Neural progenitor cell (in vitro differentiated cells): ENCODE data around the gene CSK. TPM values are rescaled to one million over a fixed set of nuclear protein-coding genes. Genes with fewer than 3 reads are reported as not detected.

Source experiments
- DNase-seq: peaks from one replicate; pipeline ENCODE4 v3.0.0-alpha.2; 2016; ENCODE audit warnings: low spot score
- H2AFZ ChIP-seq: fragments of 200-600 bp; sonication (generic); replicated peaks from 2 replicates; pipeline ENCODE4 v1.6.1; 2016; ENCODE audit warnings: antibody characterized with exemption
- H3F3A ChIP-seq: fragments of 200-600 bp; sonication (generic); 2 replicates; pipeline ENCODE4 v1.6.1; 2016; ENCODE audit warnings: antibody characterized with exemption, low read depth
- H3K27ac ChIP-seq: fragments of 200-600 bp; sonication (generic); 2 replicates; pipeline ENCODE4 v1.5.1; 2016; ENCODE audit warnings: mild to moderate bottlenecking
- H3K27me3 ChIP-seq: fragments of 200-600 bp; sonication (generic); 2 replicates; pipeline ENCODE4 v1.6.1; 2016; ENCODE audit warnings: mild to moderate bottlenecking, moderate library complexity
- H3K36me3 ChIP-seq: fragments of 200-600 bp; sonication (generic); 2 replicates; pipeline ENCODE4 v1.5.1; 2016
- H3K4me1 ChIP-seq: fragments of 200-600 bp; sonication (generic); 2 replicates; pipeline ENCODE4 v1.6.1; 2016; ENCODE audit warnings: mixed run types
- H3K4me2 ChIP-seq: fragments of 200-600 bp; sonication (generic); 2 replicates; pipeline ENCODE4 v1.6.1; 2016
- H3K4me3 ChIP-seq: fragments of 200-600 bp; sonication (generic); 2 replicates; pipeline ENCODE4 v1.5.1; 2016
- H3K79me2 ChIP-seq: fragments of 200-600 bp; sonication (generic); 2 replicates; pipeline ENCODE4 v1.6.1; 2016; ENCODE audit warnings: low read depth
- H3K9ac ChIP-seq: fragments of 200-600 bp; sonication (generic); 2 replicates; pipeline ENCODE4 v1.6.1; 2016
- H3K9me3 ChIP-seq: fragments of 200-600 bp; sonication (generic); 2 replicates; pipeline ENCODE4 v1.5.1; 2016; ENCODE audit warnings: low read depth
- H4K20me1 ChIP-seq: fragments of 200-600 bp; sonication (generic); 2 replicates; pipeline ENCODE4 v1.6.1; 2016; ENCODE audit warnings: low read depth
- H3K27ac Mint-ChIP-seq: 3 replicates; pipeline ENCODE4 v1.8.0; 2021; ENCODE audit warnings: mixed read lengths
- H3K27me3 Mint-ChIP-seq: 2 replicates; pipeline ENCODE4 v1.8.0; 2022; ENCODE audit warnings: low read depth, mild to moderate bottlenecking, inconsistent platforms, moderate library complexity, mixed read lengths; ENCODE audit not compliant: insufficient read depth
- H3K36me3 Mint-ChIP-seq: 3 replicates; pipeline ENCODE4 v1.8.0; 2021; ENCODE audit warnings: mixed read lengths
- H3K4me1 Mint-ChIP-seq: 3 replicates; pipeline ENCODE4 v1.8.0; 2021; ENCODE audit warnings: mixed read lengths
- H3K4me3 Mint-ChIP-seq: 3 replicates; pipeline ENCODE4 v1.8.0; 2021; ENCODE audit warnings: mild to moderate bottlenecking, moderate library complexity, mixed read lengths
- H3K9me3 Mint-ChIP-seq: 3 replicates; pipeline ENCODE4 v1.8.0; 2020; ENCODE audit warnings: mixed read lengths
- CTCF ChIP-seq: fragments of 200-600 bp; sonication (generic); IDR thresholded peaks from 2 replicates; pipeline ENCODE4 v1.5.1; 2017; ENCODE audit warnings: antibody characterized with exemption, mild to moderate bottlenecking
- EZH2 ChIP-seq: fragments of 200-600 bp; sonication (generic); IDR thresholded peaks from 2 replicates; pipeline ENCODE4 v1.6.1; 2017; ENCODE audit warnings: antibody characterized with exemption, mild to moderate bottlenecking, moderate library complexity
- EZH2phosphoT487 ChIP-seq: fragments of 200-600 bp; sonication (generic); IDR thresholded peaks from 2 replicates; pipeline ENCODE4 v1.6.1; 2017; ENCODE audit warnings: antibody characterized with exemption
- total RNA-seq: library from RNA; depleted of rRNA; stranded (reverse); fragments of >200 nt; gene quantifications from 2 replicates; pipeline ENCODE4 v1.2.3, GENCODE V29; 2015; ENCODE audit warnings: low replicate concordance

The CSK gene
- total RNA-seq, 1 donor from 2014 or later = 18.3 TPM

GRCh38 chr15:74807282-74807681 is 25.4 kb downstream of the CSK start:
- no peak for DNase-seq
- Mint-ChIP-seq H3K27ac (no peak overlapping the region), H3K9me3 (no peaks in the 10 kb centered on the region), H3K4me1 (peaks cover 8% of the 10 kb centered on the region), H3K4me3 (no peak overlapping the region), H3K36me3 (peaks cover 11% of the 10 kb centered on the region), H3K27me3 (peaks cover 3% of the 10 kb centered on the region)
- H3K36me3 ChIP-seq = no peaks in the 10 kb centered on the region
- H3K9ac ChIP-seq = no peak overlapping the region
- no peaks in the 10 kb centered on the region for H3K79me2 ChIP-seq
- no peak overlapping the region for H3K4me3 ChIP-seq
- H3K9me3 ChIP-seq = no peaks in the 10 kb centered on the region
- no peak for TF ChIP-seq EZH2
- TF ChIP-seq EZH2phosphoT487 = no peak
- no peak for TF ChIP-seq CTCF
- H4K20me1 ChIP-seq = no peaks in the 10 kb centered on the region
- no peaks in the 10 kb centered on the region for H3F3A ChIP-seq
- H3K27me3 ChIP-seq = no peaks in the 10 kb centered on the region
- no peak overlapping the region for H3K27ac ChIP-seq
- H3K4me1 ChIP-seq = peaks cover 4% of the 10 kb centered on the region
- no peak overlapping the region for H2AFZ ChIP-seq
- no peak overlapping the region for H3K4me2 ChIP-seq

GRCh38 chr15:74808078-74808839 is 26.4 kb downstream of the CSK start:
- Mint-ChIP-seq H3K4me1 (peaks cover 8% of the 10 kb centered on the region), H3K27me3 (peaks cover 4% of the 10 kb centered on the region), H3K36me3 (peaks cover 9% of the 10 kb centered on the region), H3K4me3 (no peak overlapping the region), H3K9me3 (no peaks in the 10 kb centered on the region), H3K27ac (no peak overlapping the region)
- no peak for TF ChIP-seq EZH2phosphoT487
- no peak for TF ChIP-seq EZH2
- TF ChIP-seq CTCF = no peak
- no peak overlapping the region for H3K4me2 ChIP-seq
- no peaks in the 10 kb centered on the region for H3K79me2 ChIP-seq
- H2AFZ ChIP-seq = no peak overlapping the region
- no peak overlapping the region for H3K27ac ChIP-seq
- peaks cover 4% of the 10 kb centered on the region for H3K4me1 ChIP-seq
- H3K9ac ChIP-seq = no peak overlapping the region
- H3K4me3 ChIP-seq = no peak overlapping the region
- no peaks in the 10 kb centered on the region for H3K9me3 ChIP-seq
- no peak for DNase-seq
- no peaks in the 10 kb centered on the region for H3F3A ChIP-seq
- no peaks in the 10 kb centered on the region for H3K27me3 ChIP-seq
- H4K20me1 ChIP-seq = no peaks in the 10 kb centered on the region
- no peaks in the 10 kb centered on the region for H3K36me3 ChIP-seq

GRCh38 chr15:74808840-74809229 is 27.0 kb downstream of the CSK start:
- no peaks in the 10 kb centered on the region for H3F3A ChIP-seq
- H3K27me3 ChIP-seq = no peaks in the 10 kb centered on the region
- no peak overlapping the region for H3K4me3 ChIP-seq
- no peak overlapping the region for H3K4me2 ChIP-seq
- peaks cover 8% of the 10 kb centered on the region for H3K4me1 Mint-ChIP-seq
- peaks cover 4% of the 10 kb centered on the region for H3K4me1 ChIP-seq
- H3K9ac ChIP-seq = no peak overlapping the region
- H3K27ac ChIP-seq = no peak overlapping the region
- peak; percentile 72 for DNase-seq
- no peak overlapping the region for H3K4me3 Mint-ChIP-seq
- no peaks in the 10 kb centered on the region for H3K36me3 ChIP-seq
- TF ChIP-seq EZH2 (no peak), CTCF (peak; percentile 50), EZH2phosphoT487 (no peak)
- no peaks in the 10 kb centered on the region for H3K9me3 Mint-ChIP-seq
- no peaks in the 10 kb centered on the region for H4K20me1 ChIP-seq
- peaks cover 7% of the 10 kb centered on the region for H3K36me3 Mint-ChIP-seq
- no peaks in the 10 kb centered on the region for H3K79me2 ChIP-seq
- H2AFZ ChIP-seq = no peak overlapping the region
- H3K27ac Mint-ChIP-seq = no peak overlapping the region
- H3K9me3 ChIP-seq = no peaks in the 10 kb centered on the region
- H3K27me3 Mint-ChIP-seq = peaks cover 6% of the 10 kb centered on the region
